HepG2 (cell line): ENCODE data around the gene LMAN2. TPM values are rescaled to one million over a fixed set of nuclear protein-coding genes. Genes with fewer than 3 reads are reported as not detected.

Experiments used
- MYC ChIP-seq: sonication (generic); formaldehyde crosslinking; IDR thresholded peaks from 2 replicates; pipeline ENCODE4 v1.9.0; 2021; ENCODE audit warnings: missing genetic modification reagents, borderline replicate concordance
- NFYC ChIP-seq: IDR thresholded peaks from 2 replicates; pipeline ENCODE4 v1.6.1; 2016; ENCODE audit warnings: missing genetic modification reagents, missing compliant biosample characterization
- TGIF2 ChIP-seq: IDR thresholded peaks from 2 replicates; pipeline ENCODE4 v1.6.1; 2016; ENCODE audit warnings: control low read depth, missing compliant biosample characterization
- UBTF ChIP-seq: sonication (generic); formaldehyde crosslinking; IDR thresholded peaks from 2 replicates; pipeline ENCODE4 v1.4.0; 2020; ENCODE audit warnings: mild to moderate bottlenecking, missing genetic modification reagents
- ZHX2 ChIP-seq, 2 experiments: sonication (generic) in 1 of 2; formaldehyde crosslinking in 1 of 2; IDR thresholded peaks; 2 replicates each; pipeline versions ENCODE4 v1.6.1 to v1.9.0; 2014 to 2022; ENCODE audit warnings: antibody characterized with exemption in 1 of 2, borderline replicate concordance in 1 of 2, inconsistent platforms in 1 of 2, low read depth in 1 of 2, missing genetic modification reagents in 1 of 2
- ZNF205 ChIP-seq: IDR thresholded peaks from 2 replicates; pipeline ENCODE4 v1.6.1; 2018; ENCODE audit warnings: missing biosample characterization, missing genetic modification reagents
- ZNF335 ChIP-seq: sonication (generic); formaldehyde crosslinking; IDR thresholded peaks from 2 replicates; pipeline ENCODE4 v1.4.0; 2020; ENCODE audit warnings: missing genetic modification reagents
- ZNF451 ChIP-seq: sonication (generic); formaldehyde crosslinking; IDR thresholded peaks from 2 replicates; pipeline ENCODE4 v1.5.0; 2020; ENCODE audit warnings: mild to moderate bottlenecking, missing genetic modification reagents
- ZNF567 ChIP-seq: sonication (generic); formaldehyde crosslinking; IDR thresholded peaks from 2 replicates; pipeline ENCODE4 v1.8.1; 2023; ENCODE audit warnings: mild to moderate bottlenecking, missing genetic modification reagents, borderline replicate concordance
- ZNF780A ChIP-seq: sonication (generic); formaldehyde crosslinking; IDR thresholded peaks from 2 replicates; pipeline ENCODE4 v1.8.0; 2022; ENCODE audit warnings: mild to moderate bottlenecking, missing genetic modification reagents, moderate library complexity
- polyA plus RNA-seq, 8 experiments: library from polyadenylated mRNA; depleted of rRNA in 3 of 8; stranded (reverse) in 7 of 8; unstranded in 1 of 8; fragments of >200 nt; fragmentation: Illumina TruSeq in 4 of 8; extraction: Trizol in 4 of 8; gene quantifications; 2 replicates each; pipeline versions ENCODE4 v1.2.1 to v1.2.3, GENCODE V29; 2011 to 2016; ENCODE audit warnings: low read depth in 4 of 8, missing spikeins in 1 of 8, mixed read lengths in 1 of 8; ENCODE audit not compliant: insufficient read depth in 1 of 8
- total RNA-seq, 5 experiments: library from RNA; depleted of rRNA; stranded (reverse); fragments of >200 nt; fragmentation: Illumina TruSeq; extraction: Trizol; gene quantifications; 2 replicates each; pipeline ENCODE4 v1.2.3, GENCODE V29; 2016; ENCODE audit warnings: low read depth in 1 of 5
- TF ChIP-seq, protein P1 (sequence below): IDR thresholded peaks from 2 replicates; pipeline ENCODE4 v1.6.1; 2016; ENCODE audit warnings: mild to moderate bottlenecking

LMAN2 gene
- total and polyA plus RNA-seq, 2 of the 13 experiments (the other 11 are each of a cell fraction or from before 2014, with no cell fraction given): 191 to 197 TPM

DNA sequence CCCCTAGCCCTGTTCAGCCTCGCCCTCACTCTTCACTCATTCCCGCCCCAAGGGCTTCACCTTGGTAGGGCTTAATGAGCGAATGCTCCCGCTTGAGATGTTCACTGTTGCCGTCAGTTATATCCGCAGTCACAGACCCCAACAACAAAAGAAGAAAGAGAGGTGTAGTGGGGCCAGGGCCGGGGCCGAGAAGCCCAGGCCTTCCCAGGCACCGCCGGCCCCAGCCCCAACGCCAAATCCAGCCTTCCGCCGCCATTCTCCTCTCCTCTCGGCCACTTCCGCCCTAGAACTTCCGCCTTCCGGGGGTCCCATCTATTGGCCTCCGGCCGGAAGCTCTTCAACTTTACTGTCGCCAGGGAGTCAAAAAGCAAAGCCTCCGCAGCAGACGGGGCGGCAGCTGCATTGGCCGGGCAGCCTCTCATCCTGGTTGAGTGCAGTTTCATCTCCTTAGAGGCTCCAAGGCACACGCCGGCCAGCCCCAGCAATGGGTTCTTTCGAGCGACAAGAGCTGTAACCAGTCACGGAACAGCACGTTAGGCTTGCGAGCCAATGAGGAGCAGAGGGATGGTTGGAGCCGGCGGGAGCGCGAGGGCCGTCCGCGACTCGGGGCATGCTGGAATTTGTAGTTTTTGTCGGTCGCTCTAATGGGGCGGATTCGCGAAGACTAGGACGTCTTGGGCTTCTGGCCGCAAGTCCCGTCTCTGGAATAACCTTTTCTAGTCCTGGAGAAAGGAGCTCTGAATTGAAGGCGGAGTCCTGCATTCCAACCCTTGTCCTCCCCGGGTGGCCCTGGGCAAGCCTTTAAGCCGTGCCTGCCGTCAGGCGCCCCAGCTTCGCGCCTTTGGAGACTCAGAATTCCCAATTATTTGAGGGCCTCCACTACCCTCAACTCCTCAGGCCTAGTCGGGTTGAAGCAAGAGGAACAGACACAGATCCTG lies at the start of gene LMAN2 (continued):
- TF ChIP-seq ZNF205 (CRISPR knock-in tag): 0 out of 2 replicates have a peak, but pooled peaks have one; percentile 22
- TF ChIP-seq ZNF335: peak; percentile 99
- TF ChIP-seq ZNF567 (CRISPR knock-in tag): no peak
- no peak for TF ChIP-seq ZNF780A (CRISPR knock-in tag)
- peak; percentile 62 for TF ChIP-seq ZNF451 (CRISPR knock-in tag)
- TF ChIP-seq, protein P1, sequence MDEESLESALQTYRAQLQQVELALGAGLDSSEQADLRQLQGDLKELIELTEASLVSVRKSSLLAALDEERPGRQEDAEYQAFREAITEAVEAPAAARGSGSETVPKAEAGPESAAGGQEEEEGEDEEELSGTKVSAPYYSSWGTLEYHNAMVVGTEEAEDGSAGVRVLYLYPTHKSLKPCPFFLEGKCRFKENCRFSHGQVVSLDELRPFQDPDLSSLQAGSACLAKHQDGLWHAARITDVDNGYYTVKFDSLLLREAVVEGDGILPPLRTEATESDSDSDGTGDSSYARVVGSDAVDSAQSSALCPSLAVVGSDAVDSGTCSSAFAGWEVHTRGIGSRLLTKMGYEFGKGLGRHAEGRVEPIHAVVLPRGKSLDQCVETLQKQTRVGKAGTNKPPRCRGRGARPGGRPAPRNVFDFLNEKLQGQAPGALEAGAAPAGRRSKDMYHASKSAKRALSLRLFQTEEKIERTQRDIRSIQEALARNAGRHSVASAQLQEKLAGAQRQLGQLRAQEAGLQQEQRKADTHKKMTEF (CRISPR knock-in tag): peak; percentile 91
- TF ChIP-seq UBTF (CRISPR knock-in tag): peak; percentile 93
- peak; percentile 36; the same call in 1 of the 2 replicates for TF ChIP-seq TGIF2 (CRISPR knock-in tag)
- peak; percentile 70 for TF ChIP-seq MYC
- TF ChIP-seq ZHX2 (IDR thresholded peaks at IDR 0.05; ENCODE audit: low read depth): 0 out of 2 replicates have a peak, but pooled peaks have one; percentile 61
- peak; percentile 76; the same call in 1 of the 2 replicates for TF ChIP-seq ZHX2 (CRISPR knock-in tag; IDR thresholded peaks at IDR 0.05; ENCODE audit: borderline replicate concordance)
- TF ChIP-seq NFYC: peak; percentile 99
